Measurements from ENCODE around the gene SYDE1.

Gene SYDE1

DNA sequence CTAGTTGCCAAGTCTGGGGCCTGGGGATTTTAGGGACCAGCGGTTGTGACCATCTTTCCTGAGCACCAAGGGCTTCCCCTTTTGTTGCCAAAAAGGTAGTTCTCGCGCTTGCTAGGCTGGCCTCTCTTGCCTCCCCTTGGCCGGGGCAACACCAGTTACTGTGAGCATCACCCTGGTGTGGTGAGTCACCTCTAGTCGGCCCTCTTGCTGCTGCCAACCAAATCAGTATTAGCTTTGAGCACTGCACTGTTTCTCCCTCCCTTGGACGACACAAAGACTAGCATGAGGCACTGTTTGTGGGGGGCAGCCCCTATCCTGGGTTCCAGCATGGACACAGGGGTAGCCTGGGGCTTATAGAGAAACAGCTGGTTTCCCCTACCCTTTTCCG, 6.9 kb downstream of the SYDE1 start:
- TF ChIP-seq, protein P1, sequence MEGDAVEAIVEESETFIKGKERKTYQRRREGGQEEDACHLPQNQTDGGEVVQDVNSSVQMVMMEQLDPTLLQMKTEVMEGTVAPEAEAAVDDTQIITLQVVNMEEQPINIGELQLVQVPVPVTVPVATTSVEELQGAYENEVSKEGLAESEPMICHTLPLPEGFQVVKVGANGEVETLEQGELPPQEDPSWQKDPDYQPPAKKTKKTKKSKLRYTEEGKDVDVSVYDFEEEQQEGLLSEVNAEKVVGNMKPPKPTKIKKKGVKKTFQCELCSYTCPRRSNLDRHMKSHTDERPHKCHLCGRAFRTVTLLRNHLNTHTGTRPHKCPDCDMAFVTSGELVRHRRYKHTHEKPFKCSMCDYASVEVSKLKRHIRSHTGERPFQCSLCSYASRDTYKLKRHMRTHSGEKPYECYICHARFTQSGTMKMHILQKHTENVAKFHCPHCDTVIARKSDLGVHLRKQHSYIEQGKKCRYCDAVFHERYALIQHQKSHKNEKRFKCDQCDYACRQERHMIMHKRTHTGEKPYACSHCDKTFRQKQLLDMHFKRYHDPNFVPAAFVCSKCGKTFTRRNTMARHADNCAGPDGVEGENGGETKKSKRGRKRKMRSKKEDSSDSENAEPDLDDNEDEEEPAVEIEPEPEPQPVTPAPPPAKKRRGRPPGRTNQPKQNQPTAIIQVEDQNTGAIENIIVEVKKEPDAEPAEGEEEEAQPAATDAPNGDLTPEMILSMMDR (conservative IDR thresholded peaks at IDR 0.05): no peak
- TF ChIP-seq ZFX (IDR thresholded peaks at IDR 0.05): no peak
- H3K27ac ChIP-seq: no peak overlapping the region

DNA sequence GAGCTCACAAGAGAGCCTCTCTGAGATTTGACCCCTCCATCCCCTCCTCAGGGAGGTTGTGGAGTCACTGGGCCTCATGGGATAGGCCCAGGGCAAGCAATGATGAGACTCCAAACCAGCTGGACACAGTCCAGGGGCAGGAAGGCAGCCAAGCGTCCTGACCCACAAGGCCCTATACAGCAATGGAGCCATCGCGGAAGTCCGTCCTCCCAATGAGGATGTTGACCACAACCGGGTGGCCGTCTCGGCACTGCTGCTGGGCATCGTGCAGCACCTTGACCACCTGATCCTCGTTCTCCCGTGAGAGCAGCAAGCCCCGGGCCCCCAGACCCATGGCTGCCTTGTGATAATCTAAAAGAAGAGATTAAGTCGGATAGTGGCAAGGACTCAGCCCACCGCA, 7.9 kb downstream of the SYDE1 start:
- no peak for TF ChIP-seq ZFX (IDR thresholded peaks at IDR 0.05)
- TF ChIP-seq, protein P1 (conservative IDR thresholded peaks at IDR 0.05): no peak
- no peak overlapping the region for H3K27ac ChIP-seq

DNA sequence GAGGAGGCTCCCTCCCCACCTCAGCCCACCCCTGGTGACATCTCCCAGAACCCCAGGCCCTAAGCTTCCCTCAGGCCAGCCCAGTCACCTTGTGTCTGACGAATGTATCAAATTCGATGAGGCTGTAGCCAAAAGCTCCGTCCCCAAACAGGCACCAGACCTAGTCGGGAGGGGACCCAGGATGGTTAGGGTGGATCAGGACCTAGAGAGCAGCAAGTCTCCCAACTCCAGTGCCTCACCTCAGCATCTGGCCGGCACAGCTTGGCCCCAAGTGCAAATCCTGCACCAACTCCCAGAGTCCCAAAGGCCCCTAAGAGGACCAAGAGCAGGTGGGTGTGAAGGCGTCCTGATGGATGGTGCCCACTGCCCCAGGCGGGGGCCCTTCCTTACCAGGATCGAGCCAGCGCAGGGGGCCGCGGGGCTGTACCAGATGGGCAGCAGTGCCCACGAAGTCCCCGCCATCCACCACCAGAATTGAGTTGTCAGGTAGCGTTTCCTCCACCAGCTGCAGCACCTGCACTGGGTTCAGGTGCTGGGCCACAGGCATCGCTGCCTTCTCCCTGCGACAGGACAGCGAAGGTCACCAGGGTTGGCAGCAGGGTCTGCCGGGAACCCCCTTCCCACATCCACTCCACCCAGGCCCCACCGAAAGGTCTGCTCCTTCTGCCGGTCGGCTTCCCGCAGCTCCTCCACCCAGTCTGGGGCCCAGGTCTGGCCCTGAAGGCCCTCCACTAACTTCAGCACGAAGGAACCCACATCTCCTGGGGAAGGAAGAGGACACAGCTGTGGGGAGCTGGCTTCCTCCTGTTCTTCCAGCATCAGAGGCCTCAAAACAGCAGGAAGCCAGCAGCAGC, 8.8 kb downstream of the SYDE1 start:
- TF ChIP-seq, protein P1 (conservative IDR thresholded peaks at IDR 0.05): no peak
- TF ChIP-seq ZFX (IDR thresholded peaks at IDR 0.05): no peak
- no peak overlapping the region for H3K27ac ChIP-seq

DNA sequence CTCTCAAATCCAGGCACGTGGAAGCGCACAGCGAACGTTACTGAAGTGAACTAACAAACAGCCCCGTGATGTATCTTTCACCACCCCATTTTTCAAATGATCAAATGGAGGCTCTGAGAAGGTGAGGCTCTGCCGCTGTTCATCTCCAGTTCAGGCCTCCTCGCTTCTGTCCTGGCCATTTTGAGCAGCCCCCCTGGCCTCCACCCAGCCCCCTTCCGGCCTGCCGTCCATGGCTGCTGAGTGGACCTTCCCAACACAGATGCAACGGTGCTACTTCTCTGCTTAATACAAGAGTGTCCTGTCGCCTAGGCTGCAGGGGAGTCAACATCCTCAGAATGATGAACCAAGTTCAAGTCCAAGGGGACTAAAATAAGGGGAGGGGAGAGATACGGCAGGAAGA, 9.7 kb downstream of the SYDE1 start:
- H3K27ac ChIP-seq: no peak overlapping the region
- TF ChIP-seq, protein P1 (conservative IDR thresholded peaks at IDR 0.05): no peak
- no peak for TF ChIP-seq ZFX (IDR thresholded peaks at IDR 0.05)

DNA sequence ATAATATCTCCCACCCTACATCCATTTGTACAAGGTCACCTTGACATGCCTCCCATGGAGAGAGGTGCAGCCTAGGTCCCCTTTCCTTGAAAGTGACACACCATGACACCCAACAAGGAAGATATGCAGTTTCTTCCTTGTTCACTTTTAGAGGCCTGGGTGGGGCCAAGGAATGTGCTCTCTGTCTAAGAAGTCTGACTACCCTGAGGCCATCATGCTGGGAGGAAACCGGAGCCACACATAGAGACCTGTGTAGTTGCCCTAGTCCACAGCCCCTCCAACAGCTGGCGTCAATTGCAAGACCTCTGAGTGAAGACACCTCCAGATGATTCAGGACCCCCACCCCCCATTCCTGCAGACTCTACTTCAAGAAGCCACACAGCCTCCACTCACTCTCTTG, 11.0 kb downstream of the SYDE1 start:
- no peak overlapping the region for H3K27ac ChIP-seq
- no peak for TF ChIP-seq ZFX (IDR thresholded peaks at IDR 0.05)
- TF ChIP-seq, protein P1 (conservative IDR thresholded peaks at IDR 0.05): no peak

DNA sequence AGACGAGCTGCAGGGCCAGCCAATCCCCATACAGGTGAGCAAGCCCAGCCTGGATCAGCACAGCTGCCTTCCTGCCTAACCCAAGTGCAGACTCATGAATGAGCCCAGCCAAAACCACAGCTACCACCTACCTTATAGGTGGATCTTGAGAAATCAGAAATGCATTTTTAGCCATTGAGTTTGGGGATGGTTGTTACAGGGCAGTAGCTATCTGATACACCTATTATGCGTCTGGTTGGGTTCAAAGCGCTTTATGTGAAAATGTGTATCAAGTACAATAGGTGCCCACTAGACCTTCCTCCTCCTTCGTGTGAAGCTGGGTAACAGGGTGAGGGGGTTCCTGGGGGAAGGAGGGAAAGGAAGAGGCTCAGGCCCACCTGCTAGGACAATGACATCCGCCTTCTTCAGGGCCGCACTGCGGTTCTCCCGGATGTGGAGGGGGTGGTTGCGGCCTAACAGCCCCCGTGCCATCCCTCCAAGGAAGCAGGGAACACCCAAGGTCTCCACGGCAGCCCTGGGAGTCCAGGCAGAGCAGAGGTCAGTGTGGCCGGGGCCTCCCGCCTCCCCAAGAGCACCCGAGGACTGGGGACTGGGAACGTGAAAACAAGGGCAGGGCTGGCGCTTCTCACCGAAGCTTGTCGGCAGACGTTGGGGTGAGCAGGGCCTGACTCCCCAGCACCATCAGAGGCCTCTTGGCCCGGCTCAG, 11.7 kb downstream of the SYDE1 start:
- TF ChIP-seq, protein P1 (conservative IDR thresholded peaks at IDR 0.05): no peak
- no peak for TF ChIP-seq ZFX (IDR thresholded peaks at IDR 0.05)
- no peak overlapping the region for H3K27ac ChIP-seq

All from C4-2B (cell line).